Panc1 (cell line): ENCODE results near the gene NPLOC4. TPM values are rescaled to one million over a fixed set of nuclear protein-coding genes. Genes with fewer than 3 reads are reported as not detected.

Source experiments
- ATAC-seq: fragments of 200-7000 bp; cut with Tn5 transposase; 2 replicates; pipeline ENCODE4 v1.9.1; 2020; ENCODE audit warnings: mild to moderate bottlenecking, moderate library complexity
- BruUV-seq: library from RNA; stranded (reverse); fragments of 400-500 nt; replicated peaks from 2 replicates; lab custom pipeline; 2021; lab: Mats Ljungman, UMichigan
- CTCF ChIA-PET: fragments of 300-600 bp; sonication (Branson Sonifier 250); formaldehyde crosslinking; loops from one replicate; lab custom pipeline; 2022; ENCODE audit warnings: antibody characterized with exemption; lab: Charles Lee
- POLR2A ChIA-PET: fragments of 300-600 bp; sonication (Branson Sonifier 250); formaldehyde crosslinking; loops from one replicate; lab custom pipeline; 2022; ENCODE audit warnings: antibody characterized with exemption; lab: Charles Lee
- DNase-seq: peaks from one replicate; pipeline ENCODE4 v3.0.0-alpha.2; 2010; ENCODE audit warnings: low read depth, low spot score
- H3K27ac ChIP-seq: 2 replicates; pipeline ENCODE4 v1.5.1; 2011; ENCODE audit warnings: mild to moderate bottlenecking, low read length, inconsistent platforms
- H3K27me3 ChIP-seq: fragments of 200-500 bp; sonication (Bioruptor generic); 2 replicates; pipeline ENCODE4 v1.6.0; 2014; ENCODE audit warnings: low read length, inconsistent platforms; ENCODE audit not compliant: control insufficient read depth, insufficient read depth
- H3K36me3 ChIP-seq: fragments of 200-500 bp; sonication (Bioruptor generic); 2 replicates; pipeline ENCODE4 v1.5.1; 2014; ENCODE audit warnings: inconsistent platforms, mild to moderate bottlenecking, low read length, moderate library complexity; ENCODE audit not compliant: control insufficient read depth, insufficient read depth
- H3K4me1 ChIP-seq: 2 replicates; pipeline ENCODE4 v1.5.1; 2011; ENCODE audit warnings: inconsistent platforms, mild to moderate bottlenecking, low read length, moderate library complexity; ENCODE audit not compliant: control insufficient read depth, insufficient read depth
- H3K4me3 ChIP-seq, 2 experiments: 2 replicates each; pipeline ENCODE4 v1.5.1; 2011 to 2012; ENCODE audit warnings: low read depth in 2 of 2, low read length in 2 of 2, mild to moderate bottlenecking in 2 of 2, inconsistent platforms in 1 of 2, moderate library complexity in 1 of 2
- H3K9me3 ChIP-seq: fragments of 200-500 bp; sonication (Bioruptor generic); 2 replicates; pipeline ENCODE4 v1.5.1; 2014; ENCODE audit warnings: low read depth, mild to moderate bottlenecking, inconsistent platforms, low read length, moderate library complexity; ENCODE audit not compliant: control insufficient read depth, insufficient read depth
- POLR2AphosphoS5 ChIP-seq: IDR thresholded peaks from 2 replicates; pipeline ENCODE4 v1.6.1; 2012; ENCODE audit warnings: mild to moderate bottlenecking, low read depth, low read length, moderate library complexity
- SIN3A ChIP-seq: IDR thresholded peaks from 2 replicates; pipeline ENCODE4 v1.6.1; 2012; ENCODE audit warnings: low read depth, mild to moderate bottlenecking, low read length, moderate library complexity, borderline replicate concordance; ENCODE audit not compliant: insufficient read depth
- TCF7L2 ChIP-seq: IDR thresholded peaks from 2 replicates; pipeline ENCODE4 v1.6.1; 2011; ENCODE audit warnings: mild to moderate bottlenecking, low read depth, low read length, inconsistent platforms
- in situ Hi-C: cut with HindIII; loops from 2 replicates; pipeline ENCODE4 v1.10.0; 2016; ENCODE audit warnings: low sequenced_read_pairs, low pct_unique_long_range_greater_than_20kb
- intact Hi-C: fragments of 100-400 bp; cut with micrococcal nuclease; formaldehyde crosslinking; loops from one replicate; pipeline ENCODE4 v1.10.0; 2022; ENCODE audit not compliant: unreplicated experiment
- total RNA-seq: library from RNA; stranded (reverse); gene quantifications from one replicate; pipeline ENCODE4 v1.2.1, GENCODE V29; 2021; ENCODE audit not compliant: unreplicated experiment
- TF ChIP-seq, protein P1 (sequence below): fragments of 450-650 bp; IDR thresholded peaks from 2 replicates; pipeline ENCODE4 v1.5.1; 2017; ENCODE audit warnings: mild to moderate bottlenecking
- TF ChIP-seq, protein P2 (sequence below), 2 experiments: IDR thresholded peaks; 2 replicates each; pipeline ENCODE4 v1.6.1; 2011 to 2012; ENCODE audit warnings: low read depth in 2 of 2, control low read depth in 1 of 2, low read length in 1 of 2, mild to moderate bottlenecking in 1 of 2, moderate library complexity in 1 of 2; ENCODE audit not compliant: insufficient read depth in 1 of 2

The NPLOC4 gene
- total RNA-seq, 1 experiment from 2014 or later, result 246 TPM

DNA sequence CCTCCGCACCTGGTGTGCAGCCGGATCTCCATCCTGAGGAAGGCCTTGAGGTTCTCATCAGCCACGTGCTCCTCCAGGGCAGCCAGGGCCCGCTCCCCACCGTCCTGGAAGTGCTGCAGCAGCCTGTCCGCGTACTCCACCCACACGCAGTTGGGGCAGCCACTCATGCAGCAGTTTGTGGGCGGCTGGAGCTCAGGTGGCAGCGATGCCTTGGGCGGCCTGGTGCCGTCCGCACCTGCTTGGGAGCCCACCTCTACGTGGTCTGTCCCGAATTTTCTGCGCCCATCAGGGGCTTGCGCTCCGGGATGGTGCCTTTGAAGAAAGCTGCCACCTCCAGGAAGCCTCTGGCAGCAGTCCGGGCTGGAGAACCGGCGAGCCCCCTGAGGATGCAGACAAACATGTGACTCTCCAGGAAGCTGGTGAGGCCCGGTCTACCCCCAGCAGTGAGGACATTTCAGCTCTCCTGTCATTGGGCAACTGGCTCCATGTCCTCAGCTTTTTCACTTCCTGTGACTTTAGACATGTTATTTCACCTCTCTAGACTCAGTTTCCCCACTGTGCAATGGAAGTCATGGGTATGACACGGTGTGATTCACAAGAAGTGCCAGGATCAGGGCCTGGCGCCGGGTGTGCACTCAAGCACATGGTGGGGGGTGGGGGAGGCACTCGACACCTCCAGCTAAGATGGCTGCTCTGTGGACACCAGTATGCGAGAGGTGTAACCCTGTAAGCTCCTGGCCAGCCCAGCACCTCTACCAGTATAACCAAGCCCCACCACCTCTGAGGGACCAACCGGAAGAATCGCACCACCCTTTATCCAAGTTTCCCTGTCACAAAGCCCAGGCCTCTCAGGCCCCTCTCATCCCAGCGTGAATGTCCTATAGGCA is 28.5 kb upstream of the NPLOC4 start:
- TF ChIP-seq, protein P1, sequence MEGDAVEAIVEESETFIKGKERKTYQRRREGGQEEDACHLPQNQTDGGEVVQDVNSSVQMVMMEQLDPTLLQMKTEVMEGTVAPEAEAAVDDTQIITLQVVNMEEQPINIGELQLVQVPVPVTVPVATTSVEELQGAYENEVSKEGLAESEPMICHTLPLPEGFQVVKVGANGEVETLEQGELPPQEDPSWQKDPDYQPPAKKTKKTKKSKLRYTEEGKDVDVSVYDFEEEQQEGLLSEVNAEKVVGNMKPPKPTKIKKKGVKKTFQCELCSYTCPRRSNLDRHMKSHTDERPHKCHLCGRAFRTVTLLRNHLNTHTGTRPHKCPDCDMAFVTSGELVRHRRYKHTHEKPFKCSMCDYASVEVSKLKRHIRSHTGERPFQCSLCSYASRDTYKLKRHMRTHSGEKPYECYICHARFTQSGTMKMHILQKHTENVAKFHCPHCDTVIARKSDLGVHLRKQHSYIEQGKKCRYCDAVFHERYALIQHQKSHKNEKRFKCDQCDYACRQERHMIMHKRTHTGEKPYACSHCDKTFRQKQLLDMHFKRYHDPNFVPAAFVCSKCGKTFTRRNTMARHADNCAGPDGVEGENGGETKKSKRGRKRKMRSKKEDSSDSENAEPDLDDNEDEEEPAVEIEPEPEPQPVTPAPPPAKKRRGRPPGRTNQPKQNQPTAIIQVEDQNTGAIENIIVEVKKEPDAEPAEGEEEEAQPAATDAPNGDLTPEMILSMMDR, result no peak
- TF ChIP-seq POLR2AphosphoS5 (no peak), SIN3A (no peak), TCF7L2 (no peak)
- intact Hi-C loops (loop anchor here (5.0 kb wide), 1 partner anchor 33 kb away; no protein-coding TSS in a partner anchor), in situ Hi-C loops (no loop called here)
- ATAC-seq (peak; percentile 27), DNase-seq (no peak)
- ChIA-PET CTCF (no interaction called here), POLR2A (interaction anchor here (0.6 to 1.1 kb wide), 2 partner anchors 18 to 34 kb away, joined by 3 read pairs; partner anchors contain the start of genes ARL16 and HGS)
- no peaks in the 10 kb centered on the region for H3K27me3 ChIP-seq
- no TSS peak for BruUV-seq
- no peaks in the 10 kb centered on the region; the same call in 1 of the 2 replicates for H3K36me3 ChIP-seq
- H3K27ac ChIP-seq, result peak overlapping the region; percentile 99
- H3K4me1 ChIP-seq, result peaks cover 21% of the 10 kb centered on the region
- H3K4me3 ChIP-seq, result peak overlapping the region; percentile 86 to 88
- no peaks in the 10 kb centered on the region for H3K9me3 ChIP-seq

DNA sequence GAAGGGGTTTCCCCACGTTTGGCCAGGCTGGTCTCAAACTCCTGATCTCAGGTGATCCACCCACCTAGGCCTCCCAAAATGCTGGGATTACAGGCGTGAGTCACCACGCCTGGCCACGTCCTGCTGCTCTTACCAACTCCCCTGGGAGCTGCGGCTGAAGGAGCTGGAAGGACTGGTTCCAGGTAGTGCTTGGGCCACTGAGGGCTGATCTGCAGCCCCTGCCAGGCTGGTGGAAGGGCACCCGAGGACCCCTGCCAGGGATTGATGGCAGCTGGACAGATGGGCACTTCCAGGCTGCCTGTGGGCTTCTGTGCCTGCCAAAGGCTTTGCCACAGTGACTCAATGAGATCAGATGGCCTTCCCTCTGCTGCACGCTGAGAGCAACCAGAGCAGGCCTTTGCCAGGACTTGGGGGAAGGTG is 27.1 kb upstream of the NPLOC4 start:
- no TSS peak for BruUV-seq
- POLR2A ChIA-PET, result interaction anchor here (0.7 kb wide), 2 partner anchors 15 to 236 kb away, joined by 4 to 12 read pairs; no protein-coding TSS in a partner anchor
- H3K4me1 ChIP-seq, result peaks cover 21% of the 10 kb centered on the region
- CTCF ChIA-PET, result interaction anchor here (0.6 kb wide), 1 partner anchor 20 kb away, joined by 5 read pairs; no protein-coding TSS in a partner anchor
- TF ChIP-seq, protein P1, result no peak
- TF ChIP-seq, protein P2, sequence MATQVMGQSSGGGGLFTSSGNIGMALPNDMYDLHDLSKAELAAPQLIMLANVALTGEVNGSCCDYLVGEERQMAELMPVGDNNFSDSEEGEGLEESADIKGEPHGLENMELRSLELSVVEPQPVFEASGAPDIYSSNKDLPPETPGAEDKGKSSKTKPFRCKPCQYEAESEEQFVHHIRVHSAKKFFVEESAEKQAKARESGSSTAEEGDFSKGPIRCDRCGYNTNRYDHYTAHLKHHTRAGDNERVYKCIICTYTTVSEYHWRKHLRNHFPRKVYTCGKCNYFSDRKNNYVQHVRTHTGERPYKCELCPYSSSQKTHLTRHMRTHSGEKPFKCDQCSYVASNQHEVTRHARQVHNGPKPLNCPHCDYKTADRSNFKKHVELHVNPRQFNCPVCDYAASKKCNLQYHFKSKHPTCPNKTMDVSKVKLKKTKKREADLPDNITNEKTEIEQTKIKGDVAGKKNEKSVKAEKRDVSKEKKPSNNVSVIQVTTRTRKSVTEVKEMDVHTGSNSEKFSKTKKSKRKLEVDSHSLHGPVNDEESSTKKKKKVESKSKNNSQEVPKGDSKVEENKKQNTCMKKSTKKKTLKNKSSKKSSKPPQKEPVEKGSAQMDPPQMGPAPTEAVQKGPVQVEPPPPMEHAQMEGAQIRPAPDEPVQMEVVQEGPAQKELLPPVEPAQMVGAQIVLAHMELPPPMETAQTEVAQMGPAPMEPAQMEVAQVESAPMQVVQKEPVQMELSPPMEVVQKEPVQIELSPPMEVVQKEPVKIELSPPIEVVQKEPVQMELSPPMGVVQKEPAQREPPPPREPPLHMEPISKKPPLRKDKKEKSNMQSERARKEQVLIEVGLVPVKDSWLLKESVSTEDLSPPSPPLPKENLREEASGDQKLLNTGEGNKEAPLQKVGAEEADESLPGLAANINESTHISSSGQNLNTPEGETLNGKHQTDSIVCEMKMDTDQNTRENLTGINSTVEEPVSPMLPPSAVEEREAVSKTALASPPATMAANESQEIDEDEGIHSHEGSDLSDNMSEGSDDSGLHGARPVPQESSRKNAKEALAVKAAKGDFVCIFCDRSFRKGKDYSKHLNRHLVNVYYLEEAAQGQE (IDR thresholded peaks at IDR 0.05; ENCODE audit: insufficient read depth in 1 of 2, low read depth in 2 of 2, low read length in 1 of 2), result no peak
- TF ChIP-seq TCF7L2, result no peak
- no peak for TF ChIP-seq POLR2AphosphoS5
- TF ChIP-seq SIN3A, result no peak
- DNase-seq (no peak), ATAC-seq (no peak)
- no peak overlapping the region for H3K27ac ChIP-seq
- no peak overlapping the region for H3K4me3 ChIP-seq
- intact Hi-C loops, result no loop called here
- H3K27me3 ChIP-seq, result no peaks in the 10 kb centered on the region
- in situ Hi-C loops, result no loop called here
- H3K9me3 ChIP-seq, result no peaks in the 10 kb centered on the region
- H3K36me3 ChIP-seq, result no peaks in the 10 kb centered on the region; the same call in 1 of the 2 replicates
